MM.1S (cell line): ENCODE data around the gene FRY.

ENCODE experiments used
- DNase-seq: peaks from one replicate; pipeline ENCODE4 v3.0.0-alpha.2; 2015
- H2AFZ ChIP-seq: fragments of 300-600 bp; sonication (generic); 2 replicates; pipeline ENCODE4 v1.6.0; 2016; ENCODE audit warnings: antibody characterized with exemption, low read length
- H3F3A ChIP-seq: fragments of 300-600 bp; sonication (generic); 2 replicates; pipeline ENCODE4 v1.6.1; 2016; ENCODE audit warnings: mild to moderate bottlenecking, antibody characterized with exemption, low read length, moderate library complexity, mixed read lengths; ENCODE audit not compliant: insufficient read depth
- H3K27ac ChIP-seq: fragments of 300-600 bp; sonication (generic); 2 replicates; pipeline ENCODE4 v1.5.1; 2016; ENCODE audit warnings: mild to moderate bottlenecking, low read length
- H3K27me3 ChIP-seq: fragments of 300-600 bp; sonication (generic); replicated peaks from 2 replicates; pipeline ENCODE4 v1.6.0; 2016; ENCODE audit warnings: low read length; ENCODE audit not compliant: insufficient read depth
- H3K36me3 ChIP-seq: fragments of 300-600 bp; sonication (generic); replicated peaks from 2 replicates; pipeline ENCODE4 v1.6.1; 2016; ENCODE audit warnings: mild to moderate bottlenecking, low read length, mixed read lengths; ENCODE audit not compliant: insufficient read depth
- H3K4me1 ChIP-seq: fragments of 300-600 bp; sonication (generic); 2 replicates; pipeline ENCODE4 v1.6.1; 2016; ENCODE audit warnings: low read length, mixed read lengths
- H3K4me2 ChIP-seq: fragments of 300-600 bp; sonication (generic); 2 replicates; pipeline ENCODE4 v1.6.0; 2016; ENCODE audit warnings: low read depth, low read length
- H3K4me3 ChIP-seq: fragments of 300-600 bp; sonication (generic); 2 replicates; pipeline ENCODE4 v1.5.1; 2016; ENCODE audit warnings: low read length, mixed read lengths
- H3K79me2 ChIP-seq: fragments of 300-600 bp; sonication (generic); 2 replicates; pipeline ENCODE4 v1.6.1; 2016; ENCODE audit warnings: mixed run types, low read length, mixed read lengths
- H3K9ac ChIP-seq: fragments of 300-600 bp; sonication (generic); 2 replicates; pipeline ENCODE4 v1.6.1; 2016; ENCODE audit warnings: low read length, mixed read lengths
- H3K9me2 ChIP-seq: fragments of 300-600 bp; sonication (generic); replicated peaks from 2 replicates; pipeline ENCODE4 v1.6.1; 2016; ENCODE audit warnings: mild to moderate bottlenecking, low read length, mixed read lengths; ENCODE audit not compliant: insufficient read depth
- H3K9me3 ChIP-seq: fragments of 300-600 bp; sonication (generic); replicated peaks from 2 replicates; pipeline ENCODE4 v1.6.1; 2016; ENCODE audit warnings: mild to moderate bottlenecking, low read length, mixed read lengths; ENCODE audit not compliant: insufficient read depth
- H4K20me1 ChIP-seq: fragments of 300-600 bp; sonication (generic); 2 replicates; pipeline ENCODE4 v1.6.1; 2016; ENCODE audit warnings: mild to moderate bottlenecking, low read length, moderate library complexity, mixed read lengths; ENCODE audit not compliant: insufficient read depth
- CTCF ChIP-seq: fragments of 300-600 bp; sonication (generic); IDR thresholded peaks from 2 replicates; pipeline ENCODE4 v1.5.1; 2016; ENCODE audit warnings: antibody characterized with exemption, low read length, mixed read lengths
- EZH2 ChIP-seq: fragments of 300-600 bp; sonication (generic); optimal IDR thresholded peaks from 2 replicates; pipeline ENCODE3; 2017; ENCODE audit warnings: low read depth, mild to moderate bottlenecking, antibody characterized with exemption, low read length, mixed read lengths
- EZH2phosphoT487 ChIP-seq: fragments of 300-600 bp; sonication (generic); IDR thresholded peaks from 2 replicates; pipeline ENCODE4 v1.6.1; 2018; ENCODE audit warnings: antibody characterized with exemption, low read length

Gene FRY

GRCh38 chr13:32213626-32214025 is 182.1 kb downstream of the FRY start:
- Histone ChIP-seq H4K20me1 (no peaks in the 10 kb centered on the region), H2AFZ (no peak overlapping the region), H3F3A (no peaks in the 10 kb centered on the region), H3K79me2 (no peaks in the 10 kb centered on the region), H3K4me1 (no peaks in the 10 kb centered on the region), H3K4me3 (no peak overlapping the region), H3K36me3 (no peaks in the 10 kb centered on the region), H3K9me3 (no peaks in the 10 kb centered on the region), H3K27ac (no peak overlapping the region), H3K9me2 (no peaks in the 10 kb centered on the region), H3K27me3 (no peaks in the 10 kb centered on the region), H3K4me2 (no peak overlapping the region), H3K9ac (no peak overlapping the region)
- TF ChIP-seq EZH2 (no peak), CTCF (no peak), EZH2phosphoT487 (no peak)
- DNase-seq = no peak

GRCh38 chr13:32214071-32214470 is 182.5 kb downstream of the FRY start:
- DNase-seq = no peak
- Histone ChIP-seq H3K27me3 (no peaks in the 10 kb centered on the region), H3K36me3 (no peaks in the 10 kb centered on the region), H3K4me1 (no peaks in the 10 kb centered on the region), H3K79me2 (no peaks in the 10 kb centered on the region), H3K9ac (no peak overlapping the region), H2AFZ (no peak overlapping the region), H3K9me3 (no peaks in the 10 kb centered on the region), H4K20me1 (no peaks in the 10 kb centered on the region), H3K27ac (no peak overlapping the region), H3K9me2 (no peaks in the 10 kb centered on the region), H3F3A (no peaks in the 10 kb centered on the region), H3K4me2 (no peak overlapping the region), H3K4me3 (no peak overlapping the region)
- TF ChIP-seq EZH2 = no peak
- no peak for TF ChIP-seq CTCF
- no peak for TF ChIP-seq EZH2phosphoT487

GRCh38 chr13:32216281-32216680 is 184.7 kb downstream of the FRY start:
- H3K27me3 ChIP-seq = no peaks in the 10 kb centered on the region
- no peaks in the 10 kb centered on the region for H4K20me1 ChIP-seq
- H3K4me2 ChIP-seq = no peak overlapping the region
- no peak overlapping the region for H3K4me3 ChIP-seq
- no peak overlapping the region for H3K27ac ChIP-seq
- no peak overlapping the region for H2AFZ ChIP-seq
- TF ChIP-seq CTCF = no peak
- TF ChIP-seq EZH2phosphoT487 = no peak
- no peak for TF ChIP-seq EZH2
- no peaks in the 10 kb centered on the region for H3K9me2 ChIP-seq
- H3K36me3 ChIP-seq = no peaks in the 10 kb centered on the region
- H3F3A ChIP-seq = no peaks in the 10 kb centered on the region
- no peak overlapping the region for H3K9ac ChIP-seq
- H3K79me2 ChIP-seq = no peaks in the 10 kb centered on the region
- no peaks in the 10 kb centered on the region for H3K4me1 ChIP-seq
- DNase-seq = no peak
- no peaks in the 10 kb centered on the region for H3K9me3 ChIP-seq
